Upper lobe of left lung (tissue), 4 donors: ENCODE results near the gene RPL32.

Experiments
- CTCF ChIP-seq, 6 experiments: fragments of 450-650 bp in 4 of 6; fragments of 200-600 bp in 2 of 6; sonication (generic) in 2 of 6; IDR thresholded peaks; one replicate each; pipeline ENCODE4 v1.5.1; 2016 to 2019; ENCODE audit warnings: antibody characterized with exemption in 6 of 6
- EP300 ChIP-seq, 4 donors: sonication (generic); formaldehyde crosslinking; IDR thresholded peaks; one replicate each; pipeline ENCODE4 v1.5.1; 2017; ENCODE audit warnings: antibody characterized with exemption in 4 of 4, control low read depth in 2 of 4
- POLR2A ChIP-seq, 4 donors: fragments of 450-650 bp; IDR thresholded peaks; one replicate each; pipeline ENCODE4 v1.5.1; 2016 to 2017; ENCODE audit warnings: antibody characterized with exemption in 4 of 4, mild to moderate bottlenecking in 2 of 4
- POLR2AphosphoS5 ChIP-seq, 2 donors: sonication (generic); formaldehyde crosslinking; IDR thresholded peaks; one replicate each; pipeline ENCODE4 v1.5.1; 2017; ENCODE audit warnings: antibody characterized with exemption in 2 of 2

GRCh38 chr3:12808587-12808986 lies 32.8 kb downstream of the RPL32 start:
- no peak for TF ChIP-seq CTCF (IDR thresholded peaks at IDR 0.05)
- TF ChIP-seq POLR2A (IDR thresholded peaks at IDR 0.05) = no peak
- TF ChIP-seq EP300 (IDR thresholded peaks at IDR 0.05) = no peak
- no peak for TF ChIP-seq POLR2AphosphoS5 (IDR thresholded peaks at IDR 0.05)
